ENCODE results near the gene HES5. TPM values are rescaled to one million over a fixed set of nuclear protein-coding genes. Genes with fewer than 3 reads are reported as not detected.

The HES5 gene
- total and polyA plus RNA-seq, 2 of the 13 experiments (the other 11 are each of a cell fraction or from before 2014, with no cell fraction given): not detected

GRCh38 chr1:2556678-2557481 lies 26.8 kb upstream of the HES5 start (continued):
- TF ChIP-seq MAZ (IDR thresholded peaks at IDR 0.05; ENCODE audit: borderline replicate concordance, low read depth, low read length) (no peak), MAZ (CRISPR knock-in tag; IDR thresholded peaks at IDR 0.05; ENCODE audit: low read depth) (peak; percentile 52; the same call in 1 of the 2 replicates), HOXA5 (CRISPR knock-in tag; IDR thresholded peaks at IDR 0.05) (0 out of 2 replicates have a peak, but pooled peaks have one; percentile 42), SETDB1 (CRISPR knock-in tag; IDR thresholded peaks at IDR 0.05; ENCODE audit: borderline replicate concordance) (0 out of 2 replicates have a peak, but pooled peaks have one; percentile 43), STAG1 (CRISPR knock-in tag; IDR thresholded peaks at IDR 0.05) (peak; percentile 9; the same call in 1 of the 2 replicates), BCLAF1 (IDR thresholded peaks at IDR 0.05) (no peak), ZNF451 (CRISPR knock-in tag; IDR thresholded peaks at IDR 0.05) (peak; percentile 84; the same call in 1 of the 2 replicates), THRA (CRISPR knock-in tag; IDR thresholded peaks at IDR 0.05; ENCODE audit: borderline replicate concordance) (no peak; the same call in 1 of the 2 replicates), MEIS2 (CRISPR knock-in tag; IDR thresholded peaks at IDR 0.05) (no peak; the same call in 1 of the 2 replicates), ZNF484 (CRISPR knock-in tag; IDR thresholded peaks at IDR 0.05; ENCODE audit: borderline replicate concordance, low read depth) (no peak), NFATC3 (CRISPR knock-in tag; IDR thresholded peaks at IDR 0.05) (no peak), ZNF12 (CRISPR knock-in tag; IDR thresholded peaks at IDR 0.05) (no peak), ZNF292 (CRISPR knock-in tag; IDR thresholded peaks at IDR 0.05; ENCODE audit: borderline replicate concordance, low read depth) (0 out of 2 replicates have a peak, but pooled peaks have one; percentile 11), PAF1 (CRISPR knock-in tag; IDR thresholded peaks at IDR 0.05) (no peak), ZNF337 (CRISPR knock-in tag; IDR thresholded peaks at IDR 0.05; ENCODE audit: borderline replicate concordance, low read depth) (peak; percentile 81; the same call in 1 of the 2 replicates), ZNF343 (CRISPR knock-in tag; IDR thresholded peaks at IDR 0.05) (no peak), NCOA2 (CRISPR knock-in tag; IDR thresholded peaks at IDR 0.05) (no peak; the same call in 1 of the 2 replicates), ZNF446 (CRISPR knock-in tag; IDR thresholded peaks at IDR 0.05) (0 out of 2 replicates have a peak, but pooled peaks have one; percentile 24), HOXA3 (CRISPR knock-in tag; IDR thresholded peaks at IDR 0.05) (peak; percentile 23; the same call in 1 of the 2 replicates), SATB2 (CRISPR knock-in tag; IDR thresholded peaks at IDR 0.05) (no peak), NR3C1 (CRISPR knock-in tag; IDR thresholded peaks at IDR 0.05) (no peak), ZNF501 (CRISPR knock-in tag; IDR thresholded peaks at IDR 0.05) (peak; percentile 7; the same call in 1 of the 2 replicates), REPIN1 (CRISPR knock-in tag; IDR thresholded peaks at IDR 0.05; ENCODE audit: borderline replicate concordance, low read depth) (no peak; the same call in 1 of the 2 replicates)

All from HepG2 (cell line).